ENCODE results near the gene CYP26B1. TPM values are rescaled to one million over a fixed set of nuclear protein-coding genes. Genes with fewer than 3 reads are reported as not detected.
A peak's percentile ranks its signal among the peaks of the same experiment; 100 is the strongest.

CYP26B1 gene
- total RNA-seq, 1 experiment from 2014 or later: 1.1 TPM

GRCh38 chr2:72117029-72117428, 30.6 kb downstream of the CYP26B1 start:
- no peak for DNase-seq
- no peak overlapping the region for H3K4me3 ChIP-seq (ENCODE audit: insufficient read depth, low read depth, low read length)
- H3K36me3 ChIP-seq (replicated peaks; ENCODE audit: control insufficient read depth, insufficient read depth, low read length): no peaks in the 10 kb centered on the region
- H3K27me3 ChIP-seq (ENCODE audit: control insufficient read depth, insufficient read depth, low read length): no peaks in the 10 kb centered on the region

DNA sequence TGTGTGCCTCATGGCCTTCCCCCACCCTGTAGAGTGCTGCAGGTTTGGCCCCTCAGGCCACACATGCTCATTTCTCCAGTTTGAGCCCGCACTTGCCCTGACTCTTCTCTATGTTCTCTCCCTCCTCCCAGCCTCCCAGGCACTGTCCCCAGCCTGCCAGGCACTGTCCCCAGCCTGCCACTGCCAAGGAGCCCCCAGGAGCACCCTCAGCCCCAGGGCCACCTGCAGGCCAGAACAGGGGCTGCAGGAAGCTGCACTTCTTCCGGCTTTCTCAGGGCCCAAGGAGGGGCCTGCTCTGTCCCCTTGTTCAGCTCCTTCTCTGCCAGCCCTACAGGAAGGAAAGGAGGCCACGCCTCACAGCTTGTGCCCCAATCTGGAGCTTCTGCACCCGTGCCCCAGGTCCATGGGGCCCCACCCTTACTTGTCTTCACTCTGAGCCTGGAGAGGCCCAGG, 31.6 kb downstream of the CYP26B1 start:
- Histone ChIP-seq H3K4me3 (ENCODE audit: insufficient read depth, low read depth, low read length) (no peak overlapping the region), H3K27me3 (ENCODE audit: control insufficient read depth, insufficient read depth, low read length) (no peaks in the 10 kb centered on the region), H3K36me3 (replicated peaks; ENCODE audit: control insufficient read depth, insufficient read depth, low read length) (no peaks in the 10 kb centered on the region)
- DNase-seq: peak; percentile 82

DNA sequence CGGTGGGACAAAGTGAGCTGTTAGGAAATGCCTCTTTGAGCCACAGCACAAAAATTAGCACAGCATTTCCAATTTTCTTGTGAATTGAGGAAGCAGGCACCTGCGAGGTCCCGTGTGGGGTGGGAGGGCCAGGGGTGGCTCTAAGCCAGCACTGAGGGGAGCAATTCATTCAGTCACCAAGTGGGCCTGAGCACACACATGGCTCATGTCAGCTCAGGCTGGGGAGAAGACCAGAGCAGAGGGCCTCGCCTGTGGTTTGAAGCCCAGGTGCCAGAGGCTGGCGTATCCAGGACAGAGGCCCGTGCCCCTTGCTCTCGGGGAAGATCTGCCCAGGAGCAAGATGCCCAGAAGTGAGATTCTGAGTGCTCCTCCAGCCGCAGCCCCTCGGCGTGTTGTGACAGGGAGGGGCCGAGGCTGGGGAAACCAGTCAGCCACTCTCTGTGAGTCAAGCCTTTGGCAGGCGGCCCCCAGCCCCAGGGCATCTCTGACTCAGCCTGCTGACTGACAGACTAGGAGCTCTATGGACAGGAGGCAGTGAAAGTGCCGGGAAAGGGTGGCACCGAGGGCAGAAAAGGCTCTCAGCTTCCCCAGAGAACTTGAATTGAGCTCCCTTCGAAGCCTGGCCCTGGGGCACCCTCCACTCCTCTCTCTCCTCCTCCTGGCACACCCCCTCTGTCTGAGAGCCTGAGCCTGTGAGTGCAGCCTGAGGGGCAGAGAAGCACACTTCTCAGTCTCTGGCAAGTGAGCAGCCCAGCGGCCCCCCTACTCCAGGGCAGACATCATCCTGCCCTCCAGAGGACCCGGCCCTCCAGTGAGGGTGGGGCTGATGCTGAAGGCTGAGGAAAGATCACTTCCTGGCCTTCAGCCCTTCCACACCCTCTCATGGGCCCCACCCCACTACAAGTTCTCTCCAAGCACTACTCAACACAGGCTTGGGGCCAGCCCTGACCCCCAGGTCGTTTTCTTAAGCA, 32.3 kb downstream of the CYP26B1 start:
- DNase-seq: peak; percentile 61
- no peak overlapping the region for H3K4me3 ChIP-seq (ENCODE audit: insufficient read depth, low read depth, low read length)
- no peaks in the 10 kb centered on the region for H3K27me3 ChIP-seq (ENCODE audit: control insufficient read depth, insufficient read depth, low read length)
- no peaks in the 10 kb centered on the region for H3K36me3 ChIP-seq (replicated peaks; ENCODE audit: control insufficient read depth, insufficient read depth, low read length)

- Histone ChIP-seq H3K27me3 (ENCODE audit: control insufficient read depth, insufficient read depth, low read length) (no peaks in the 10 kb centered on the region), H3K4me3 (ENCODE audit: insufficient read depth, low read depth, low read length) (no peak overlapping the region), H3K36me3 (replicated peaks; ENCODE audit: control insufficient read depth, insufficient read depth, low read length) (no peaks in the 10 kb centered on the region)
- peak; percentile 47 for DNase-seq
Observed at GRCh38 chr2:72114693-72115051, 33.0 kb downstream of the CYP26B1 start.

- Histone ChIP-seq H3K36me3 (replicated peaks; ENCODE audit: control insufficient read depth, insufficient read depth, low read length) (no peaks in the 10 kb centered on the region), H3K4me3 (ENCODE audit: insufficient read depth, low read depth, low read length) (no peak overlapping the region), H3K27me3 (ENCODE audit: control insufficient read depth, insufficient read depth, low read length) (no peaks in the 10 kb centered on the region)
- DNase-seq: no peak
Observed at GRCh38 chr2:72113847-72114692, 33.6 kb downstream of the CYP26B1 start.

DNA sequence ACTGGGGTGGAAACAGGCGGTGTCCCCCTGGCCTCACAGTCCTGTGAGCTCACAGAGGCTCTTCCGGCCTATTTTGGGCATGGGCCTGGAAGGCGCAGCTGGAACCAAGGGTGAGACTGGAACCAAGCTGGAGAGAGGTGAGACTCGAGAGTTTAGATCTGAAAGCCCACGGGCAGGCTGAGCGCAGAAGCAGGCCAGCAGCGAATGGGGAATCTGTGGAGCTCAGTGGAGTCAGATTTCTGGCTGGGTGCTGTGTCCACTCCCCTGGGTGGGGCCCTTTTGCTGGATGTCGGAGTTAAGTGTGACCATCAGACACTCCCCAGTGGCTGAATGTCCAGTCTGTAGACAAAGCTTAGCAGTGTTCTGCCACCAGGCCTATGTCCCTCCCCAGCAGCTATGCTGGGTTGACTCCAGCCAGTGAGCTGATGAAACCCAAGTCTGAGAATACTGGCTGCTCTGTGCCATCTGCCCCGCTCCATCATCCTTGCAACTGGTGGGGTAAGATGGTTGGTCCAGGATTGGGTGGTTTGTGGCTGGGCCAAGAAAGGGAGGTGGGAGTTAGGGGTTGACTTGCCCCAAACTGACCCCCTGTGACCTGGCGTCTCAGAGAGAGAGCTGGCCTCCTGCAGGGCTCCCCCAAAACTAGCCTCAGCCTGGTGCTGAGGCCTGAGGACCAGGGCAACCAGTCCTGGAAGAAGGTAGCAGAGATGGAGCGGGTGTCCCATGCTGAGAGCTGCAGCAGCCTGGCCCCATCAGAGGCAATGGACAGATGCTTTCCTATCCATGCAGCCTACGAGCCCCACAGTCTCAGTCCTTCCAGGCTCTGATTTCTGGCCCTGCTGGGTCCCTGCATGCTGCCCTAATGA, 34.4 kb downstream of the CYP26B1 start:
- DNase-seq: no peak
- Histone ChIP-seq H3K36me3 (replicated peaks; ENCODE audit: control insufficient read depth, insufficient read depth, low read length) (no peaks in the 10 kb centered on the region), H3K27me3 (ENCODE audit: control insufficient read depth, insufficient read depth, low read length) (no peaks in the 10 kb centered on the region), H3K4me3 (ENCODE audit: insufficient read depth, low read depth, low read length) (no peak overlapping the region)

GRCh38 chr2:72112401-72112800, 35.3 kb downstream of the CYP26B1 start:
- no peaks in the 10 kb centered on the region for H3K36me3 ChIP-seq (replicated peaks; ENCODE audit: control insufficient read depth, insufficient read depth, low read length)
- DNase-seq: no peak
- H3K27me3 ChIP-seq (ENCODE audit: control insufficient read depth, insufficient read depth, low read length): no peaks in the 10 kb centered on the region
- H3K4me3 ChIP-seq (ENCODE audit: insufficient read depth, low read depth, low read length): no peak overlapping the region

GRCh38 chr2:72111061-72111460, 36.6 kb downstream of the CYP26B1 start:
- no peak for DNase-seq

GRCh38 chr2:72109904-72110303, 37.8 kb downstream of the CYP26B1 start:
- Histone ChIP-seq H3K4me3 (ENCODE audit: insufficient read depth, low read depth, low read length) (no peak overlapping the region), H3K36me3 (replicated peaks; ENCODE audit: control insufficient read depth, insufficient read depth, low read length) (no peaks in the 10 kb centered on the region), H3K27me3 (ENCODE audit: control insufficient read depth, insufficient read depth, low read length) (no peaks in the 10 kb centered on the region)
- no peak for DNase-seq

More at GRCh38 chr2:72111061-72111460, 36.6 kb downstream of the CYP26B1 start:
- H3K36me3 ChIP-seq (replicated peaks; ENCODE audit: control insufficient read depth, insufficient read depth, low read length): no peaks in the 10 kb centered on the region
- no peaks in the 10 kb centered on the region for H3K27me3 ChIP-seq (ENCODE audit: control insufficient read depth, insufficient read depth, low read length)
- H3K4me3 ChIP-seq (ENCODE audit: insufficient read depth, low read depth, low read length): no peak overlapping the region

- Histone ChIP-seq H3K4me3 (ENCODE audit: insufficient read depth, low read depth, low read length) (no peak overlapping the region), H3K27me3 (ENCODE audit: control insufficient read depth, insufficient read depth, low read length) (no peaks in the 10 kb centered on the region), H3K36me3 (replicated peaks; ENCODE audit: control insufficient read depth, insufficient read depth, low read length) (no peaks in the 10 kb centered on the region)
- DNase-seq: no peak
Observed at GRCh38 chr2:72109291-72109690, 38.4 kb downstream of the CYP26B1 start.

DNA sequence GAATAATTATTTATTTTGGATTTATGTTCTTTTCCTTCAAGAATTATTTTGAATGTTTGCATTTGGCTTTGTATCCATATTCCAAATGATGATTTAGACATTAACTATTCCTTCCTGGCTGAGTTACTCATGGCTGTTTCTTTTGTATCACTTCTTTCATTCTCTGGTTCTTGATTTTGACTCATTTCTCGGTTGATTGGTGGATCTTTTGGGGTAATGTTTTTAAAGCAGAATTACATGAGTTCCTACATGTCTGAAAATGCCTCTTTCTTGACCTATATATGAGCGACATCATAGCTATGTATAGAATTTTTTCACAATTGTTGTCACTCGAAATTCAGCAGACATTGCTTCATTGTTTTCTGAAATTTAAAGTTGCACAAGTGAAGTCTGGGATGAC, 39.5 kb downstream of the CYP26B1 start:
- H3K27me3 ChIP-seq (ENCODE audit: control insufficient read depth, insufficient read depth, low read length): no peaks in the 10 kb centered on the region
- no peak for DNase-seq
- no peak overlapping the region for H3K4me3 ChIP-seq (ENCODE audit: insufficient read depth, low read depth, low read length)
- H3K36me3 ChIP-seq (replicated peaks; ENCODE audit: control insufficient read depth, insufficient read depth, low read length): no peaks in the 10 kb centered on the region

GRCh38 chr2:72106978-72107377, 40.7 kb downstream of the CYP26B1 start:
- H3K27me3 ChIP-seq (ENCODE audit: control insufficient read depth, insufficient read depth, low read length): no peaks in the 10 kb centered on the region
- no peak overlapping the region for H3K4me3 ChIP-seq (ENCODE audit: insufficient read depth, low read depth, low read length)
- DNase-seq: no peak
- no peaks in the 10 kb centered on the region for H3K36me3 ChIP-seq (replicated peaks; ENCODE audit: control insufficient read depth, insufficient read depth, low read length)

GRCh38 chr2:72104821-72105588, 42.7 kb downstream of the CYP26B1 start:
- Histone ChIP-seq H3K27me3 (ENCODE audit: control insufficient read depth, insufficient read depth, low read length) (no peaks in the 10 kb centered on the region), H3K4me3 (ENCODE audit: insufficient read depth, low read depth, low read length) (no peak overlapping the region)
- peak; percentile 69 for DNase-seq

More at GRCh38 chr2:72104821-72105588, 42.7 kb downstream of the CYP26B1 start:
- no peaks in the 10 kb centered on the region for H3K36me3 ChIP-seq (replicated peaks; ENCODE audit: control insufficient read depth, insufficient read depth, low read length)

All from H7 (cell line).